Activated CD8-positive, alpha-beta memory T cell treated with anti-CD3 and anti-CD28 coated beads, Interleukin-2, amount 50 U/mL, for 24 hours (primary cell): ENCODE data around the gene EHD4.

Source experiments
- DNase-seq: peaks from one replicate; pipeline ENCODE4 v3.0.0-alpha.2; 2020; ENCODE audit errors: extremely low read depth

EHD4 gene

GRCh38 chr15:41860049-41860828, 112.1 kb downstream of the EHD4 start:
- no peak for DNase-seq

DNA sequence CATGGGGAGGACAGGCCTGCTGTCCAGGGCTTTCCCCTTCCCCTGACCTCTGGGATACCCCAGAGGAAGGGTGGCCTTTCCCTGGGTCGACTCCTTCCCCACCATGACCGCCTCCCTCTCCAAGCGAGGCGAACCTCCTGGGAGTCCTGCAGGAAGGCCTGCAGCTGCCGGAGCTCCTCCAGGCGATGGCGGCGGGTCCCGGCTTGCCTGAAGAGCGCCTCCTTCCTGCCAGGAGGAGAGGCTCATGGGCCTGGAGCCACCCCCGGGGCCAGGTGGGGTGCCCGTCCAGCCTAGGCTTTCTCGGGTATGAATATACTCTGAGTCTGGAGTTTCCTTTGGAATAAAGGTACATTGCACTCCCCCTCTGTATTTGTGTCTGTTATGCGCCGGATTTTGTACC, 113.6 kb downstream of the EHD4 start:
- DNase-seq: no peak

- DNase-seq: no peak
Measured at GRCh38 chr15:41857316-41857715, 115.0 kb downstream of the EHD4 start.

DNA sequence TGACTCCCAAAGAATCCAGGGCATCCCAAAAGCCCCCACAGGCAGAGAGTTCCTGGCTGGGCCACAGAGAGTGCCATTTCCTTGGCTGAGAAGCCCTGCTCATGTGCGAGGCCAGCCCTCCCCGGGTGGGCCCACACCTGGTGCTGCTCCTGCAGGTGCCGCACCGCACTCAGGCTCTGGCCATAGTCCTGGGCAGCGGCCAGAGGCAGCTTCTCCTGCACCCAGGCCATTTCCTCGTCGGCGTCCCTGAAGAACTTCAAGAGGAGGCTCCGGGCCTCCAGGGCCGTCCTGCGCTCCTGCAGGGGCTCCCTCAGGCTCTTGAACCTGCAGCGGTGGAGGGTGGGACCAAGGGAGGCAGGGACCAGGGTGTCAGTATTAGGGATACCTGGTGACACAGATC, 115.6 kb downstream of the EHD4 start:
- DNase-seq: no peak

DNA sequence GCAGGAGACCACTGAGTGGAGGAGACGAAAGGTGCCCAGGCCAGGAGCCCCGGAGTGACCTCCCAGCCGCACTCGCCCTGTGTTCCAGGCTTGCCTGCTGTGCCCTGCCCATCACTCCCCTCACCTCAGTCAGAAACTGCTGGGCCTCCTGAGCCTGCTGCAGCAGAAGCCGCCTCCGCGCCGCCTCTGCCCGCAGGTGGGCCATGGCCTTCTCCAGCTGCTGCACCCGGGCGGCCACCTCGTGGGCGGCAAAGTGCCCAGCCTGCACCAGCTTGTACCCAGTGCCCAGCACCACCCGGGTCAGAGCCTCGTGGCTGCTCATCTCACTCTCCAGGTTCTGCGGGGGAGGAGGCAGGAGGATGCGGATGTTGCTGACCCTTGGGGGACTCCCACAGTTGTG, 116.1 kb downstream of the EHD4 start:
- DNase-seq: no peak

DNA sequence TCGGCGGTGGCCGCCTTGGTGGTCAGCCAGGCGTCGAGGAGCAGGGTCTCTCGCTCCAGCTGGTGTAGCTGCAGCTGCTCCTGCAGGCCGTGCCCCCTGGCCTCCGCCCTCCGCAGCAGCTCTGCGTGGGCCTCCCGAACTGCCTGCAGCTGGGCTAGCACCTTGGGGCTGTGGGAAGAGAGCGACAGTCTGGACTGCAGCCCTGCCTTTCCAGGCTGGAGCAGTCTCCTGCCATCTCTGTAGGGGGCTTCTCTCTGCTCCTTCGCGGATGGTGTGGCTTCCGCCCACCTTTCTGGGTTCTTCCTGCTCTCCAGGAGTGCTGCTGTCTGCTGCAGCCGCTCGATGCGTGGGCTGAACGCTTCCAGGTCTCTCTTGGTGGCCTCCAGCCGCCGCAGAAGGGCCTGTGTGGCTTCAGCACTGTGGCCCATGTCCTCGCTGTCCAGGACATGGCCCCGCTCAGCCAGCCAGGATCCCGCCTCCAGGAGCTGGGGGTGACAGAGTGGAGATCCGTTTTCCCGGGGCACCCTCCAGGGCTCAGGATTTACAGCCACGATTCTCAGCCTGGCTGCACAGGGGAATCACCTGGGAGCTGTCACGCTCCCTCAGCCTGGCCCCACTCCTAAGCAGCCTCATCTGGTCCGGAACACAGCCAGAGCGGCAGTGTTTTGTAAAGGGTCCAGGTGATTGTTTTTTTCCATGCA, 116.9 kb downstream of the EHD4 start:
- no peak for DNase-seq

DNA sequence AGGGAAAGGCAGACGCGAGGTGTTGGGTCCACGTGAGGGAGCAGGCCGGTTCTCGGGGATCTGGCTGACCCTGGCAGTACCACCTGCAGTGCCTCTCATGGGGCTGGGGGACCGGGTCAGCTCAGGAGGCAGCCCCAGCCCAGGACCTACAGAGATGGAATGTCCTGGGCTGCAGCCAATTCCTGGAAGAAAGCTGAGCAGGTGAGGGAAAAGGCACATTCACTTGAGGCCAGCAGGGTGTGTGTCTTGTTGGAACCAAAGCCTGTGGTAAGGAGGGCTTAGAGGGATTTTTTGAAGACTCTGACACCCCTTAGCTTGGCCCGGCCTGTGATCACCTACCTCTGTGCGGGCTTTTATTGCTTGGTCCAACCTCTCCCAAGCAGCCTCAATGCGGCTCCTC, 117.9 kb downstream of the EHD4 start:
- DNase-seq: no peak

DNA sequence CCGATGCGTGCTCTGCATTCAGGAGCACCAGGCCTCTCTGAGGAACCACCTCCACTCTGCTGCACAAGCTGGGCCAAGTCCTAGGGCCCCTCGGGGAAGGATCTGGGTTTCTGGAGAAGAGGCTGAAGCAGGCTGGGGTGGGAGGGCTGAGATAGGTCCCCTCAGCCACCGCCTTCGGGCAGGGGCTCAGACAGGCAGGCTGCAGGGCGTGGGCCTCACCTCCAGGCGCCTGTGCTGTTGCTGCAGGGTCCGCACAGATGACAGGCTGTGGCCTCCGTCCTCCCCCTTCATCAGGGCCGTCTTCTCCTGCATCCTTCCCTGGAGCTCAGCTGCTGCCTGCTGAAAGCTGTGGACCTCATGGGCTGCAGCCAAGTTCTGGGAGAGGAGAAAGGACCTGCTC, 118.5 kb downstream of the EHD4 start:
- no peak for DNase-seq

- DNase-seq: no peak
Measured at GRCh38 chr15:41852736-41853590, 119.4 kb downstream of the EHD4 start.

GRCh38 chr15:41851755-41852370, 120.5 kb downstream of the EHD4 start:
- no peak for DNase-seq

GRCh38 chr15:41851167-41851523, 121.2 kb downstream of the EHD4 start:
- no peak for DNase-seq

DNA sequence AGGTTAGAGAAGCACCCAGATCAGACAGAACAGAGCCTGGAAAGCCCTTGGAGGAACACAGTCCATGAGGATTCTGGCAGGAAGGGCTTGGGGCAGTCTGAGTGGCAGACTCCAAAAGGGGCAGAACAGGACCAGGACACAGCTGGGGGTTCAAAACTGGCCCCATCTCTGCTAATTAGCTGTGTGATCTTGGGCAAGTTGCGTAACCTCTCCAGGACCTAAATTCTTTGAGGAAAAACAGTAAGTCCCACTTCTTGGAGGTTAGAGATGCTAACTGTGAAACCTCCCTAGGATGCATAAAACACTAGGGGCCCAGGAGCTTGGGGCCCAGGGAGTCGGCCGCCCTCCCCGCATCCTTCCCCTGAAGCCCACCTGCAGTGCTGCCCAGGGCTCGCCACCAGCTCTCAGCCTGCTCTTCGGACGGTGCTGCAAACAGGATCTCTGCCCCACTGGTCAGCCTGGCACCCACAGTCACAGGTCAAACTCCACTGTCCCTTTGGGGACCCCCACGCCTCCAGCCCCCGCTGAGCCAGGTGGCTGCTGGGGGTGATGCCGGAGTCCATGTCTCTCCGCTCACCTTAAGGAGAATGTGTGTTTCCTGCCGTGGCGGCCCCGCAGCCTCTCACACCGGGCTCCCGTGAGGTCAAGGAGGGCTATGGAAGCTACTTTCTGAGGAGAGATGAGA, 121.7 kb downstream of the EHD4 start:
- DNase-seq: no peak

DNA sequence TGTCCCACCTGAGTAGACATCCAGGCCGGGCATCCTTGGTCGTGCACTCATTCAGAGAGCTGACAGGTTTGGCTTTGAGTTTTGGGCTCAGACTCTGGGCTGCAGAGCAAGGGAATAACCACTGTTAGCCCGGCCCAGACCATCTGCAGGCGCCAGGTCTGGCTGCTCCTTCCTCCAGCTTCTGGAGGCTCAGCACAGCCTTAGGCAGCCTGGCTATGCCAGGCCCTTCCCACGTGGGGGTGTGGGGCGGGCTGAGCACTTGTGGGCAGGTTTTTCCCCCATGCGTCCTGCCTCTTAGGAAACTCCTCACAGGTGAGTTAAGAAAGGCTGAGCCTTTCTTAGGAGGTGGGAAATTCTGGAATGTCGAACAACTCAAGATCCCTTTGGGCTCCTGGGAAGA, 122.5 kb downstream of the EHD4 start:
- no peak for DNase-seq

DNA sequence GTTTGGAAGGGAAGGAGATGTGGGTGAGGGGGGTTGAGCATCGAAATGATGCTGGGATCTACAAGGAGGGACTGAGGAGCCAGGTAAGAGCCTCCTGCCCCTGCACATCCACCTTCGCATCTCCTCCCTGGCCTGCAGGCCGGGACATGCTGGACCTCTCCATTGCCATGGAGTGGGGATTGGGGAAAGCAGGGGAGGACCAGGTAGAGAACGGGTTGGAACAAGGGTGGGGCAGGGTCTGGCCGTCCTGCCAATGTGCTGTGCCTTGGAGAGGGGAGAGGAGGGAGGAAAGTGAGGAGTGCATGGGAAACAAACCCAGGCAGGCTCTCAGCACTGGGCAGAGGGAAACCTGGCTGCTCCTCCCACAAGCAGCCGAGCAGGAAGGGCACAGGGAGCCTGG, 123.2 kb downstream of the EHD4 start:
- no peak for DNase-seq

DNA sequence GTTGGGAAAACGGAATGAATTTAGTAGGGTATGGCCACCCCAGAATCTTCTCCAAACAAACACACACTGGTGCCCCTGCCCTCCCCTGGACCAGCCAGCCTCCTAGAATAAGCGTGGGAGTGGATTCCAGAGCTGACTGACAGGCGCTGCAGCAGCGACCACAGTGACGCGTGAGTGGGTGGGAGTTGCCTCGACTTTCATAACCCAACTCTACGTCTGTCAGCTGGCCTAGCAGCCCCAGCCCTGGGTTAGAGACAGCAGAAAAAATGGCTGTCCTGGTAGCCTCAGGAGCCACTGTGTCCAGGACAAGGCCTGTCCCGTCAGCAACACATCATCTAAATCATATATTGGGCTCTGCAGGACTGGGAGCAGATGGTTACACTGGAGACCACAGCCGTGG, 123.7 kb downstream of the EHD4 start:
- no peak for DNase-seq

- DNase-seq: no peak
Measured at GRCh38 chr15:41847981-41848380, 124.4 kb downstream of the EHD4 start.

- DNase-seq: no peak
Measured at GRCh38 chr15:41847206-41847605, 125.2 kb downstream of the EHD4 start.
